ENCODE measurements around the gene DLD.
"Not testable (repeated sequence)": the region's sequence is repeated elsewhere in the genome, so short reads cannot be mapped to it uniquely, and the experiment has no call there.

DLD gene

DNA sequence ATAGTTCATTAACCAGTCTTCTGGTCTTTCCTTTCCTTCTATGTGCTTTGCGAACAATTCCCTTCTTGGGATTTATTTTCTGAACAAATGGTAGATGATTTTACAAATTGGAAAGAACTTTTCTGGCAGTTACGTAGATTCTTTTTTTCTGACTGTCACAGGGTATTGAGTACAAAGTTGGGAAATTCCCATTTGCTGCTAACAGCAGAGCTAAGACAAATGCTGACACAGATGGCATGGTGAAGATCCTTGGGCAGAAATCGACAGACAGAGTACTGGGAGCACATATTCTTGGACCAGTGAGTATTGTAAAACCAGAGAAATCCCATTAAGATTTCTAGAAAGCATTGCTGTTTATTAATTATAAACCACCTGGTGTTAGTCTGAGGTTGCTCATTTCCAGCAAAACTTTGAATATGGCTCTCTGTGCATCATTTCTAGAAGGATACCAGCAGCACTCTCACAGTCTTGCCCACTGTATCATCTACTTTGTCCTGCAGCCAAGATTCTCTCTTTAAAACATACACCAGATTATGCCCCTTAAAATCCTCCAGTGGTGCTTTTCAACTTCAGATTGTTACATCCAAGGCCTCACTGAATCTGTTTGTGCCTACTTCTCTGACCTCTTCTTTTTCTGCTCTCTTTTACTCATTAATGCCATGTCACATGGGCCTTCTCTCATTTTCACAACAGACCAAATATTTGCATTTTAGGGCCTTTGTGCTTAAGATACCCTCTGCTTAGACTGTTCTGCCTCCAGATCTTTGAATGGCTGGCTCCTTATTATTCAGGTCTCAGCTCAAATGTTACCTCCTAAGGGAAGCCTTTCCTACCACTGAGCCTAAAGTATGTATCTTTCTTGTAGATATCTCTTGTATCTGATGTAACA lies 27.0 kb downstream of the DLD start:
- DNase-seq (ENCODE audit: low read depth in 2 of 2): no peak

- no peak for DNase-seq (ENCODE audit: low read depth in 2 of 2)
These were observed 28.0 kb downstream of the DLD start for GRCh38 chr7:107918948-107919347.

- DNase-seq (ENCODE audit: low read depth in 2 of 2): no peak
These were observed 29.2 kb downstream of the DLD start for GRCh38 chr7:107920048-107920772.

DNA sequence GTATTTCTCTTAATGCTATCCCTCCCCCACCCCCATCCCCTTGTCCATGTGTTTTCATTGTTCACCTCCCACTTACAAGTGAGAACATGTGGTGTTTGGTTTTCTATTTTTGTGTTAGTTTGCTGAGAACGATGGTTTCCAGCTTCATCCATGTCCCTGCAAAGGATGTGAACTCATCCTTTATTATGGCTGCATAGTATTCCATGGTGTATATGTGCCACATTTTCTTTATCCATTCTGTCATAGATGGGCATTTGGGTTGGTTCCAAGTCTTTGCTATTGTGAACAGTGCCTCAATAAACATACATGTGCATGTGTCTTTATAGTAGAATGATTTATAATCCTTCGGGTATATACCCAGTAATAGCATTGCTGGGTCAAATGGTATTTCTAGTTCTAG lies 30.8 kb downstream of the DLD start:
- DNase-seq (ENCODE audit: low read depth in 2 of 2): not testable (repeated sequence)

DNA sequence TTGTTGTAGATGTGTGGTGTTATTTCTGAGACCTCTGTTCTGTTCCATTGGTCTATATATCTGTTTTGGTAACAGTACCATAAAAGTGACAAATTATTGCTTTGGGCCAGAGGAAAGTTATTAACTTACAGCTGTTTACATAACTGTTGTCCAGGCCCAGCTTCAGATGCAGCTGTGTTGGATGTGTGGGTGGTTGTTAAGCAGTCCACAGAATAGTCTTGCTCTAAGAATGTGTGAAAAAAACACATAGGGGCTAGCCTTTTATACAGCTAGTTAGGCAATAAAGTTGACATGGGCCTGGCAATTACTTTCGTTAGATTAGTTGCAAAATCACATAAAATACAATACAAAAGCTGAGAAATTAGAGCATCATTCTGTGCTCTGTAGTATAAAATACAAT lies 31.9 kb downstream of the DLD start:
- no peak for DNase-seq (ENCODE audit: low read depth in 2 of 2)

GRCh38 chr7:107924841-107925504 lies 34.0 kb downstream of the DLD start:
- no peak for DNase-seq (ENCODE audit: low read depth in 2 of 2)

GRCh38 chr7:107926481-107926880 lies 35.5 kb downstream of the DLD start:
- no peak for DNase-seq (ENCODE audit: low read depth in 2 of 2)

- DNase-seq (ENCODE audit: low read depth in 2 of 2): no peak
These were observed 40.9 kb downstream of the DLD start for GRCh38 chr7:107931740-107932515.

DNA sequence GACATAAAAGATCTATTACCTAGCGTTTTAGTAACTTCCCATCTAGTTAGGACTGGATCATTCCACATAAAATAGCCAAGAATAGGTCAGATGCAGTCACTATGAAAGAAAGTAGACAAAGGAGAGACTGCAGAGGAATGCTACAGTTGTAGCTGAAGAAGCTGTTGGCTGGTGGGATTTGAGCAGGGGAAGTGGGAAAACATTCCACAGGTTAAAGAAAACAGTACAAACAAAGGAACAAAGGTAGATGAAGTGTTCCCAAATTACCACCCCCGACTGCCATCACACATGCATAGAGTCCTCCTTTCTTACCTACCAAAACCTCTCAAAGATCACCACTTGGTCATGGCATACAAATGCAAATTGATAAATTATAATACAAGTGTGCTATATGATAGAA lies 41.8 kb downstream of the DLD start:
- no peak for DNase-seq (ENCODE audit: low read depth in 2 of 2)

GRCh38 chr7:107933386-107934013 lies 42.5 kb downstream of the DLD start:
- no peak for DNase-seq (ENCODE audit: low read depth in 2 of 2)

DNA sequence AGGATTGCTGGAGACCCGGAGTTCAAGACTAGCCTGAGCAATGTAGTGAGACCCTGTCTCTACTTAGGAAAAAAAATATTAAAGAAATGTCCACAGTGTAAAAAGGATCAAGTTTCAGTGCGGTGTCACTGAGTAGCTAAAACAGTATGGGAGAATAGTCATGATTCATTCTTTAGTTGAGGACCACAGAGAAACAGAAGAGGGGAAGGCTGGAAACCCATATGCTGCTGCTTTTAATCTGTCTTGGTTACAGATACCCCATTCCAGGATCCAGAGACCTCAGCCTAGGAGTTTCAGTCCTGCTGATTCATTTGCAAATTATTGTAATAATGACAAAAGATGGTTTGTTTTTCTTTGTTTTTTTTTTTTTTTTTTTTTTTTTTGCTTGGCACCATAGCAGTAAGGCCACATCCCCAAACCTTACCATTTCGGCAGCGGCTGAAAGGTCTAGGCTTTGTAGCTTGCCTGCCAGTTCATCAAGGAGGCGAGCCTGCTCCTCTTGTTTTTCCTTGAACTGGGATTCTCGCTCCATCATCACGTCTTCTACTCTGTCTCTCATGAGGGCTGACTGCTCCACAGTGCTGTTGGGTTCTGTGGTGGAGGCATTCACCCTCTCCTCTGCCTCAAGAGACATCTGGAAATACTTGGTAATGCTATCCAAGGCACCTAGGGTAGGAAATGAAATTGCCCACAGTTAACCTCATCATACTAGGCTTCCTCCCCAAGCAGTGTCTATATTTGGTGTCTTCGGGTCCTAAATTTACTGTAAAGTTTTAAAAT lies 44.2 kb downstream of the DLD start:
- DNase-seq (ENCODE audit: low read depth in 2 of 2): no peak

DNA sequence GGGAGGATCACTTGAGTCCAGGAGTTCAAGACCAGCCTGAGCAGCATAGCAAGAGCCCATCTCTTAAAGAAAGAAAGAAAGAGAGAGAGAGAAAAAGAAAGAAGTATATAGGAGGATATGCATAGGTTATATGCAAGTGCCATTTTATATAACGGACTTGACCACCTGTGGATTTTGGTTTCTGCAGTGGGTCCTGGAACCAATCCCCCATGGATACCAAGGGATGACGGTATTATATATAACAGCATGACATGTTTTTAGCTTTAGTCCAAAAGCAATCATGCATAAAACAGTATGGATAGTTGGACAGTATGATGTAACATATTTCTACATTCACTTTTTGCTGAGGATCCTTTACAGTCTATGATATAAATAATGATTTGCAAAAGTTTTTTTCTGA lies 45.3 kb downstream of the DLD start:
- DNase-seq (ENCODE audit: low read depth in 2 of 2): no peak

GRCh38 chr7:107937531-107937930 lies 46.5 kb downstream of the DLD start:
- DNase-seq (ENCODE audit: low read depth in 2 of 2): no peak

GRCh38 chr7:107938456-107939250 lies 47.7 kb downstream of the DLD start:
- DNase-seq (ENCODE audit: low read depth in 2 of 2): no peak

GRCh38 chr7:107939573-107940489 lies 48.8 kb downstream of the DLD start:
- DNase-seq (ENCODE audit: low read depth in 2 of 2): no peak

DNA sequence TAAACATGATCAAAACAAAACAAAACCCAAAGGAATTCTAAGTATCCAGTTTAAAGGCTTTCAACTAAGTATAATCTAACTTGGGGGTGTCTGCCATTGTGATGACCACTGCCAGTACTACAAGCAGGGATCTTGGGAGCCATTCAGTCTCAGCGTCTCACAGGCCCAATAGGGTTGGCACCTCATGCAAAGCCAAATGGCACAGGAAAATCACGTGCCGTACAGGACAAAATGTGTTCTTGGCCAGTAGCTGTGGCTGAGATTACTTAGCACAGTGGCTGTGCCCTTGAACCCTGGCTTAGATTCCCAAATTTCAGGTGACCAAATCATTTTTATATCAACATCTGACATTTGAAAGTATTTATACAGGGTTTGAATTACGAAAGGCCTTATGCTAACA lies 50.0 kb downstream of the DLD start:
- DNase-seq (ENCODE audit: low read depth in 2 of 2): no peak

- no peak for DNase-seq (ENCODE audit: low read depth in 2 of 2)
These were observed 52.0 kb downstream of the DLD start for GRCh38 chr7:107943018-107943417.

DNA sequence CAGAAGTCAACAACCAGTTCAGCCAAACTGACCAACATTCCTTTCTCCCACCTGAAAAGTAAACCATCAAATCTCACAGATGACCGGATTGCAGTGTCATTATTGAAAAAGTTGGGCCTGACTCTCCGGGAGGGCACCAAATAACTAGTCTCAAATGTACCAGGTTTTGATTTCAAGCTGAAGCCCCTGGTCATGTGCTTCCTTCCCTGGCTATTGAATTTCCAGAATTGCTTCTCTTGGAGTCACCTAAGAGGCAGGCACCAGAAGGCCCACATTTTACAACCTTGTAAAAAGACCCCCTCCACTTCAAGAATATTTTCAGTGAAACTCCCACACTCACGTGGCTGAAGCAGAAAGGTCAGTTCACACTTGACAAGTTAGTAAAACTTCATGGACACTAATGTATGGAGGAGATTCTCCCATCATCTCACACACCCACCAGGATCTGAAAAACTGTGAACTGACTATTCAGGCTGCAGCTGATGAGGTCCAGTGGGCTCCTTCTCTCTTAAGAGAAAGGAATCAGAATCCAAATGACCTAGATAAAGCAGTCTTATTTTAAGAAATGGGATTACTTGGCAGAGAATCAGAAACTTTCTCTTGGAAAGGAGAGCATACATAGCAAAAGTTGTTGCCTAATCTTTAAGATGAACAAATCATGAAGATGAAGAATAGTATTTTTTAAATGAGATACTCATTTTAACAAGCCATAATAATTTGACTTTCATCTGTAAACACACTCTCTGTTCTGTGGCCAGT lies 53.6 kb downstream of the DLD start:
- no peak for DNase-seq (ENCODE audit: low read depth in 2 of 2)

All from stimulated activated CD8-positive, alpha-beta memory T cell treated with anti-CD3 and anti-CD28 coated beads, Interleukin-15, amount 100 ng/mL, for 48 hours (primary cell).